BJ (cell line): Measurements from ENCODE around the gene ENPP7. TPM values are rescaled to one million over a fixed set of nuclear protein-coding genes. Genes with fewer than 3 reads are reported as not detected.

Source experiments
- CTCF ChIA-PET: fragments of 350-600 bp; formaldehyde crosslinking; extraction: SDS; loops from one replicate; lab custom pipeline; 2021; ENCODE audit warnings: antibody characterized with exemption, inconsistent platforms; lab: Yijun Ruan, JAX
- POLR2A ChIA-PET: fragments of 300-600 bp; sonication (Branson Sonifier 250); formaldehyde crosslinking; extraction: SDS; loops from one replicate; lab custom pipeline; 2021; ENCODE audit warnings: antibody characterized with exemption; lab: Charles Lee
- DNase-seq: peaks from one replicate; pipeline ENCODE4 v3.0.0-alpha.2; 2011; ENCODE audit warnings: low read depth
- H3K27me3 ChIP-seq: 2 replicates; pipeline ENCODE4 v1.6.0; 2011; ENCODE audit warnings: low read length; ENCODE audit not compliant: control insufficient read depth, insufficient read depth
- H3K36me3 ChIP-seq: 2 replicates; pipeline ENCODE4 v1.5.1; 2011; ENCODE audit warnings: low read length; ENCODE audit not compliant: control insufficient read depth, insufficient read depth
- H3K4me3 ChIP-seq: 2 replicates; pipeline ENCODE4 v1.5.1; 2011; ENCODE audit warnings: low read depth, mild to moderate bottlenecking, control low read depth, low read length
- polyA plus RNA-seq: library from polyadenylated mRNA; depleted of rRNA; stranded (reverse); fragments of >200 nt; gene quantifications from 2 replicates; pipeline ENCODE4 v1.2.3, GENCODE V29; 2011
- TF ChIP-seq, protein P1 (sequence below): IDR thresholded peaks from 2 replicates; pipeline ENCODE4 v1.5.1; 2011; ENCODE audit warnings: low read depth, mild to moderate bottlenecking, control low read depth, inconsistent platforms, low read length, moderate library complexity; ENCODE audit not compliant: insufficient read depth

ENPP7 gene
- polyA plus RNA-seq, 1 experiment = not detected

DNA sequence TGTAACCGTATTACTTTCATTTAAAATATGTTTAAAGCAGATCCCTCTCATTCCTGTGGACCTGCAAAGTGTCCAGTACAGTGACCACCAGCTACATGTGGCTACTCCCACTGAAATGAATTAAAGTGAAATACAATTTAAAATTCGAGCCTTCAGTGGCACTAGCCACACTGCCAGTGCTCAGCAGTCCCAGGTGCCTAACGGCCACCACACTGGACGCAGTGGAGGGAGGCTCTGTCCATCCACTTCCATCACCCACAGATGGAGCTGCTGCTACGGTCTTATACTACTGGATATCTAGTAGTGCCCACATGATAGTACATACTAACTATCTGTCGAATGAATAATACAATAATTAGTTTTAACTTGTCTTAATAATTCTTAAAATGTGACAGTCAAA lies 44.9 kb downstream of the ENPP7 start:
- Histone ChIP-seq H3K27me3 (peaks cover 28% of the 10 kb centered on the region), H3K36me3 (no peaks in the 10 kb centered on the region), H3K4me3 (no peak overlapping the region)
- TF ChIP-seq, protein P1, sequence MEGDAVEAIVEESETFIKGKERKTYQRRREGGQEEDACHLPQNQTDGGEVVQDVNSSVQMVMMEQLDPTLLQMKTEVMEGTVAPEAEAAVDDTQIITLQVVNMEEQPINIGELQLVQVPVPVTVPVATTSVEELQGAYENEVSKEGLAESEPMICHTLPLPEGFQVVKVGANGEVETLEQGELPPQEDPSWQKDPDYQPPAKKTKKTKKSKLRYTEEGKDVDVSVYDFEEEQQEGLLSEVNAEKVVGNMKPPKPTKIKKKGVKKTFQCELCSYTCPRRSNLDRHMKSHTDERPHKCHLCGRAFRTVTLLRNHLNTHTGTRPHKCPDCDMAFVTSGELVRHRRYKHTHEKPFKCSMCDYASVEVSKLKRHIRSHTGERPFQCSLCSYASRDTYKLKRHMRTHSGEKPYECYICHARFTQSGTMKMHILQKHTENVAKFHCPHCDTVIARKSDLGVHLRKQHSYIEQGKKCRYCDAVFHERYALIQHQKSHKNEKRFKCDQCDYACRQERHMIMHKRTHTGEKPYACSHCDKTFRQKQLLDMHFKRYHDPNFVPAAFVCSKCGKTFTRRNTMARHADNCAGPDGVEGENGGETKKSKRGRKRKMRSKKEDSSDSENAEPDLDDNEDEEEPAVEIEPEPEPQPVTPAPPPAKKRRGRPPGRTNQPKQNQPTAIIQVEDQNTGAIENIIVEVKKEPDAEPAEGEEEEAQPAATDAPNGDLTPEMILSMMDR = no peak
- POLR2A ChIA-PET = interaction anchor here (0.6 kb wide), 1 partner anchor 701 kb away, joined by 3 read pairs; the partner anchor contains the start of gene ENGASE
- DNase-seq = no peak
- CTCF ChIA-PET = interaction anchor here (1.1 to 2.5 kb wide), 4 partner anchors 9 to 34 kb away, joined by 3 to 7 read pairs (median 4); no protein-coding TSS in a partner anchor

DNA sequence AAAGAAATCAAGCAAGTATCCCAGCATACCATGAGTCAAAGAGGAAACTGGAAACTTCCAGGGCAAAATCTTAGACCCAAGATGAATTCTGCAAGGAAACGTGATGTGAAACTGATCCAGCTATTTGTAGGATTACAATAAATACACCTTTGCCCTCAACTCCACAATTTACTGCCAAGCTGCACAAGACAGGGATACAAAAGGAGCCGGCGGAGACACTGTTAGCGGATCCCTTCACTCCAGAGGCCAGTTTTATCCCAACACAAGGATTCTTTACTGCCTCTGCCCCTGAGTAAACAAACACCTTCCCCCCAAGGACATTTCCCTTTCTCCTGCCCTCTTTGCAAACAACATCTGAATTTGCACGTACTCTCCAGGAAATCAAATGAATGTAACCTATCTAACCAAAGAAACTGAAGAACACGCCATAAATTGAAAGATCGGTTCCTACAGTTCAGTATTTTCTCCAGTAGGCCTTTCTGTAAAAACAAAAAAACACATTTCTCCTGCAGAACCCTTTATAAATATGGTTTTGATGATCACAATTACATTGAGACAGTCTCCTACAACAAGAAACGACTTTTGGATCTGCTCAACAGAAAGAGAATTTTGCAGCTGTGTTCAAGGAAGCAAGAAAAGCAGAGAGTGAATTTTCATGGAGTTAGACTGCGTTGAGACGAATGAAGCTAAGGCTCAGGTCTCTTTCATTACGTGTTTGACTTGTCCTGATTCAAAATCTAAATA lies 45.8 kb downstream of the ENPP7 start:
- ChIA-PET POLR2A (no interaction called here), CTCF (interaction anchor here (1.1 to 2.5 kb wide), 4 partner anchors 13 to 64 kb away, joined by 3 to 7 read pairs (median 4); no protein-coding TSS in a partner anchor)
- Histone ChIP-seq H3K27me3 (peaks cover 28% of the 10 kb centered on the region), H3K4me3 (no peak overlapping the region), H3K36me3 (no peaks in the 10 kb centered on the region)
- DNase-seq = no peak
- TF ChIP-seq, protein P1 = no peak

DNA sequence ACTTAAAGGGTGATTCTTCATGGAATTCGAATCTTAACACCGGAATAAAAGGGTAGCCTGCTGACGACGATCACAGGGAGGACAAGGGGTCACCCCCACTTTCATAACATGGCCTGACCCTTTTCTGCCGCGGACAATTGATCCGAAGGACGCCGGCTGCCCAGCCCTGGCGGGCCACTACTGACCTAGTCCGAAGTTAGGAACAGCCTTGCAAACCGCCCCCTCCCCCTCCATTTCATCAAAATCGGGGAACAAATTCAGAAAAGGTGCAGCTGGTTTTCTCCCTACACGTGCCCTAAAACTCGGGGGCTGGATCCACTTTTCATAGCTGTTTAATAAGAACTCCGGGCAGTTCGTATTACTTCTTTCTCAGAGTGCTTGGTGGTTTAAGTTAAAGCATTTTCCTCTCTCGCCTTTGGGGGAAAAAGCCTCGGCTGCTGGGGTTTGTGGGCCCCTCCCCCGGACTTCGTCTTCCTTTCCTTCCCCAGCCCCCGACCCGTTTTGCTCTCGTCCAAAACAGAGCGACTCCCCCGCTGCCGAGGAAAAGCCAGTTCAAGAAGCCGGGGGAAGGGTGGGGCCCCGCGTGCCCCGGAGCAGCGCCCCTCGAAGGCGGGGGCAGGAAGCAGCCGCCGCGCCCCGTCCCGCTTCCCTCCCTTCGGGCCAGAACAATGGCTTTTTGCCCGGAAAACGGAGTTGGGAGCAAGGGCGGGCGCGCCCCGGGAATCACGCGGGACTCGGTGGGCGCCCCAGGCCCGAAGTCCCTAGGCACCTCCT lies 46.6 kb downstream of the ENPP7 start:
- TF ChIP-seq, protein P1 = peak; percentile 48
- POLR2A ChIA-PET = no interaction called here
- H3K27me3 ChIP-seq = peaks cover 25% of the 10 kb centered on the region

DNA sequence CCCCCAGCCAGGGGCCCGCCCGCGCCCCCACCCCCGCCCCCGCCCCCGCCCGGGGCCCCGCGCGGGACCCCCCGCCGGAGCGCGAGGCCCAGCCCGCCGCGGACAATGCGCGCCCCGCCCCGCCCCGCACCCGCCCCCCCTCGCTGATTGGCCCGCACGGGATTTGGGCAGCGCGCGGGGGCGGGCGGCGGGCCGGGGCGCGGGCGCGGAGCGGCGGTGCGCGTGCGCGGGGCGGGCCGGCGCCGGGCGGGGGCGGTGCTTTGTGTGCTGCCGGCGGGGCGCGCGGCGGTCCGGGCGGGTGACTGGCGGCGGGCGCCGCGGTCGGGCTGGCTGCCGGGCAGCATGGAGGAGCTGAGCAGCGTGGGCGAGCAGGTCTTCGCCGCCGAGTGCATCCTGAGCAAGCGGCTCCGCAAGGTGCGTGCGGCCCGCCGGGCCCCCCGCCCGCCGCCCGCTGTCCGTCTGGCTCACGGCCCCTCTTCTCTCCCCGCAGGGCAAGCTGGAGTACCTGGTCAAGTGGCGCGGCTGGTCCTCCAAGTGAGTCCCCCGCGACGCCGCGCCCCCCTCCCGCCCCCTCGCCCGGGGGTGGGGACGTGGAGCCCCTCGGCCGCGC lies 47.3 kb downstream of the ENPP7 start, which contains the start of gene CBX2:
Gene CBX2, plus strand, starts transcription at position 255 of the 610 bp plus-strand sequence. Its CDS starts 88 bp downstream, at position 343.
- Histone ChIP-seq H3K4me3 (peak within 1 kb of the TSS; percentile 61), H3K36me3 (no peaks in the 10 kb centered on the region), H3K27me3 (peaks cover 23% of the 10 kb centered on the region)
- TF ChIP-seq, protein P1 = no peak
- POLR2A ChIA-PET = no interaction called here
- no peak for DNase-seq
- CTCF ChIA-PET = interaction anchor here (1.1 to 2.9 kb wide), 3 partner anchors 9 to 46 kb away, joined by 3 to 15 read pairs (median 3); no protein-coding TSS in a partner anchor

More for the DNA sequence above, 46.6 kb downstream of the ENPP7 start:
- Histone ChIP-seq H3K4me3 (peak overlapping the region; percentile 48), H3K36me3 (no peaks in the 10 kb centered on the region)
- CTCF ChIA-PET = interaction anchor here (1.1 to 2.9 kb wide), 3 partner anchors 12 to 63 kb away, joined by 3 to 15 read pairs (median 7); no protein-coding TSS in a partner anchor
- DNase-seq = no peak
